ENCODE results near the gene ARHGAP15.

DNA sequence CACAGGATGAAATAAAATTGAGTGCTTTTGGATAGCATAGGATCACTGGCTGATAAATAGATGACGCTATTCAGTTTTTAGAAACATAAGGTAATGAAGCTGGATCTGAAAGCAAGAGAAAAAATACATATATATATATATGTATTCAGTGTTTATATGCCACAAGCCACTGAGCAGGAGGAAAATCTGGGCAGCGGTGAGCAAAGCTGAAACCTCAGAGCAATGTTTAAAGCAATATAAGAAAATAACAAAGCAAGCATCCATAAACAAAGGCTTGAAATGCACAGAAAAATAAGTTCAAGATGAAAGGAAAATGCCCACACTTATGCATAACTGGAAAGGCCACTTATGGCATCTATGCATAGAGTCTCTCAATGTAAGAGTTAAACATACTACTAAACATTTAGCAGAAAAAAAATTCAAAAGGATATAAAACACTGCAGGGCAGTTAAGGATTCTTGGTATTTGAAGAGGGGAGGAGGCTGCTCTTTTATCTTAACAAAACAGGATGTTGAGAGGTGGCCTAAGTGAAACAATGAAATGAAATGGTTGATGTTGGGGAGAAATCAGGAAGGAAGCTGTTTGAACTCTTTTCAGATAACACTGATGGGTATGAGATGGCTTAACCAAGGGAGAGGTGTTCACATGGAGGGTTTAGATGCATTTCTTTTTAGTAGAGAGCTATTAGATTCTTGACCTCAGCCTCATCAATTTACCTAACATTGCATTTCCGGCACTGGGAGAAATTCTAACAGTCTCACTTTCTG lies 129.1 kb downstream of the ARHGAP15 start:
- TF ChIP-seq CREB1 (IDR thresholded peaks at IDR 0.05; ENCODE audit: low read depth) (no peak), NFIC (IDR thresholded peaks at IDR 0.05) (no peak), TAF1 (IDR thresholded peaks at IDR 0.05; ENCODE audit: low read depth) (no peak), RAD21 (IDR thresholded peaks at IDR 0.05; ENCODE audit: low read depth) (no peak), YY1 (IDR thresholded peaks at IDR 0.05; ENCODE audit: low read depth) (no peak)

Data from Ishikawa (cell line).